H1 (cell line): ENCODE results near the gene DAAM1. TPM values are rescaled to one million over a fixed set of nuclear protein-coding genes. Genes with fewer than 3 reads are reported as not detected.

Experiments used
- CTCF ChIA-PET: fragments of 300-600 bp; sonication (Branson Sonifier 250); formaldehyde crosslinking; loops from one replicate; lab custom pipeline; 2021; ENCODE audit not compliant: partially characterized antibody; lab: Charles Lee
- POLR2A ChIA-PET: fragments of 300-600 bp; sonication (Branson Sonifier 250); formaldehyde crosslinking; loops from one replicate; lab custom pipeline; 2021; ENCODE audit warnings: inconsistent platforms; ENCODE audit not compliant: partially characterized antibody; lab: Charles Lee
- DNase-seq, 2 experiments: peaks; one replicate each; pipeline versions ENCODE4 v3.0.0 to v3.0.0-alpha.2; 2010 to 2022; ENCODE audit warnings: low spot score in 2 of 2, low read depth in 1 of 2, mixed read lengths in 1 of 2
- FAIRE-seq: peaks from 2 replicates; lab custom pipeline; 2011; peaks lifted over from hg19 to GRCh38; lab: Jason Lieb, UNC
- H2AFZ ChIP-seq: 2 replicates; pipeline ENCODE4 v1.8.1; 2012; ENCODE audit warnings: low read length, inconsistent platforms
- H2AK5ac ChIP-seq: 2 replicates; pipeline ENCODE4 v1.6.1; 2013; ENCODE audit warnings: low read depth, low read length
- H2BK120ac ChIP-seq: replicated peaks from 2 replicates; pipeline ENCODE3; 2013; ENCODE audit warnings: low read depth, low read length, inconsistent platforms
- H2BK12ac ChIP-seq: 2 replicates; pipeline ENCODE4 v1.6.1; 2013; ENCODE audit warnings: low read depth, low read length
- H2BK15ac ChIP-seq: 2 replicates; pipeline ENCODE4 v1.6.1; 2013; ENCODE audit warnings: low read length
- H2BK20ac ChIP-seq: 2 replicates; pipeline ENCODE4 v1.6.1; 2013; ENCODE audit warnings: low read length
- H2BK5ac ChIP-seq: 2 replicates; pipeline ENCODE4 v1.6.1; 2013; ENCODE audit warnings: low read depth, low read length
- H3K14ac ChIP-seq: 2 replicates; pipeline ENCODE4 v1.6.1; 2013; ENCODE audit warnings: inconsistent platforms; ENCODE audit not compliant: insufficient read length
- H3K18ac ChIP-seq: 2 replicates; pipeline ENCODE4 v1.6.1; 2013; ENCODE audit warnings: low read length; ENCODE audit errors: extremely low read depth
- H3K23ac ChIP-seq: 2 replicates; pipeline ENCODE4 v1.6.1; 2013; ENCODE audit warnings: inconsistent platforms; ENCODE audit not compliant: insufficient read length
- H3K23me2 ChIP-seq: 2 replicates; pipeline ENCODE4 v1.6.1; 2013; ENCODE audit warnings: low read depth, low read length
- H3K27ac ChIP-seq: 2 replicates; pipeline ENCODE4 v1.6.1; 2011; ENCODE audit warnings: low read depth, low read length, inconsistent platforms
- H3K27me3 ChIP-seq, 4 experiments: replicated peaks in 1 of 4; 1 replicate in 1 of 4; 2 replicates in 3 of 4; pipeline versions ENCODE4 v1.6.1 to v1.8.1; 2011 to 2013; ENCODE audit warnings: low read length in 3 of 4, mild to moderate bottlenecking in 3 of 4, inconsistent platforms in 2 of 4, mixed read lengths in 2 of 4, moderate library complexity in 1 of 4; ENCODE audit not compliant: control insufficient read depth in 3 of 4, insufficient read depth in 3 of 4; ENCODE audit errors: extremely low read depth in 1 of 4
- H3K36me3 ChIP-seq, 4 experiments: 2 replicates each; pipeline versions ENCODE4 v1.6.1 to v1.8.1; 2011 to 2013; ENCODE audit warnings: mild to moderate bottlenecking in 4 of 4, low read length in 3 of 4, moderate library complexity in 2 of 4, control low read depth in 1 of 4, inconsistent platforms in 1 of 4; ENCODE audit not compliant: insufficient read depth in 4 of 4, control insufficient read depth in 2 of 4
- H3K4ac ChIP-seq: replicated peaks from 2 replicates; pipeline ENCODE3; 2013; ENCODE audit warnings: low read length, low read depth, mixed read lengths, inconsistent platforms; ENCODE audit not compliant: insufficient read length
- H3K4me1 ChIP-seq, 4 experiments: replicated peaks in 1 of 4; 1 replicate in 1 of 4; 2 replicates in 3 of 4; pipeline versions ENCODE4 v1.6.1 to v1.8.1; 2011 to 2013; ENCODE audit warnings: low read length in 3 of 4, inconsistent platforms in 2 of 4, mixed read lengths in 1 of 4; ENCODE audit not compliant: insufficient read depth in 4 of 4, control insufficient read depth in 3 of 4
- H3K4me2 ChIP-seq, 2 experiments: 2 replicates each; pipeline versions ENCODE4 v1.6.1 to v1.8.1; 2011 to 2013; ENCODE audit warnings: low read depth in 2 of 2, low read length in 2 of 2, control low read depth in 1 of 2, inconsistent platforms in 1 of 2, mild to moderate bottlenecking in 1 of 2; ENCODE audit not compliant: insufficient read depth in 1 of 2
- H3K4me3 ChIP-seq, 4 experiments: fragments of 200-600, 300-600 bp in 1 of 4; sonication (generic), shearing (Covaris generic), sonication (Bioruptor Twin) in 1 of 4; 2 replicates each; pipeline versions ENCODE4 v1.5.1 to v1.8.1; 2011 to 2016; ENCODE audit warnings: low read length in 4 of 4, low read depth in 3 of 4, control low read depth in 2 of 4, inconsistent platforms in 2 of 4, mild to moderate bottlenecking in 2 of 4, mixed read lengths in 1 of 4, moderate library complexity in 1 of 4; ENCODE audit not compliant: insufficient read depth in 2 of 4; ENCODE audit errors: extremely low read depth in 1 of 4
- H3K56ac ChIP-seq: replicated peaks from 2 replicates; pipeline ENCODE3; 2013; ENCODE audit warnings: low read depth, mild to moderate bottlenecking, mixed read lengths, low read length, inconsistent platforms; ENCODE audit not compliant: insufficient read length
- H3K79me1 ChIP-seq: 2 replicates; pipeline ENCODE4 v1.6.1; 2013; ENCODE audit warnings: low read depth, low read length, control low read depth
- H3K79me2 ChIP-seq, 2 experiments: 2 replicates each; pipeline versions ENCODE4 v1.6.1 to v1.8.1; 2012 to 2013; ENCODE audit warnings: low read length in 2 of 2, mild to moderate bottlenecking in 2 of 2, inconsistent platforms in 1 of 2; ENCODE audit not compliant: insufficient read depth in 2 of 2, control insufficient read depth in 1 of 2
- H3K9ac ChIP-seq, 4 experiments: replicated peaks in 1 of 4; 1 replicate in 1 of 4; 2 replicates in 3 of 4; pipeline versions ENCODE4 v1.6.1 to v1.8.1; 2011 to 2013; ENCODE audit warnings: low read depth in 3 of 4, low read length in 3 of 4, control low read depth in 2 of 4, mild to moderate bottlenecking in 2 of 4, moderate library complexity in 2 of 4, inconsistent platforms in 1 of 4; ENCODE audit errors: extremely low read depth in 1 of 4
- H3K9me3 ChIP-seq, 2 experiments: 2 replicates each; pipeline versions ENCODE4 v1.6.1 to v1.8.1; 2012 to 2013; ENCODE audit warnings: mild to moderate bottlenecking in 2 of 2, moderate library complexity in 2 of 2, control low read depth in 1 of 2, inconsistent platforms in 1 of 2, low read depth in 1 of 2, low read length in 1 of 2, mixed read lengths in 1 of 2; ENCODE audit not compliant: insufficient read depth in 2 of 2
- H4K20me1 ChIP-seq, 2 experiments: replicated peaks in 1 of 2; 2 replicates each; pipeline versions ENCODE3 to v1.8.1; 2011 to 2013; ENCODE audit warnings: inconsistent platforms in 2 of 2, low read length in 2 of 2, mild to moderate bottlenecking in 1 of 2; ENCODE audit not compliant: insufficient read depth in 2 of 2, control insufficient read depth in 1 of 2
- H4K5ac ChIP-seq: 2 replicates; pipeline ENCODE4 v1.6.1; 2013; ENCODE audit warnings: low read length, low read depth, mixed read lengths, inconsistent platforms; ENCODE audit not compliant: insufficient read length
- H4K8ac ChIP-seq: 2 replicates; pipeline ENCODE4 v1.8.0; 2013; ENCODE audit warnings: mild to moderate bottlenecking, moderate library complexity, low read length, inconsistent platforms; ENCODE audit not compliant: insufficient read depth; ENCODE audit errors: extremely low read depth
- H4K91ac ChIP-seq: replicated peaks from 2 replicates; pipeline ENCODE3; 2013; ENCODE audit warnings: low read length, mixed read lengths, inconsistent platforms; ENCODE audit not compliant: insufficient read length
- ASH2L ChIP-seq: fragments of 200-600, 300-600 bp; sonication (generic); IDR thresholded peaks from one replicate; pipeline ENCODE4 v1.7.1; 2017; ENCODE audit warnings: low read length
- GTF2F1 ChIP-seq: IDR thresholded peaks from 2 replicates; pipeline ENCODE4 v1.6.1; 2012; ENCODE audit warnings: low read depth, low read length, improper control_type of control experiment, borderline replicate concordance
- HDAC2 ChIP-seq, 2 experiments: fragments of 300-600 bp in 1 of 2; sonication (generic) in 1 of 2; IDR thresholded peaks; 2 replicates each; pipeline ENCODE4 v1.6.1; 2011 to 2012; ENCODE audit warnings: low read depth in 2 of 2, low read length in 2 of 2, mild to moderate bottlenecking in 2 of 2, moderate library complexity in 2 of 2, borderline replicate concordance in 1 of 2, inconsistent platforms in 1 of 2
- MAX ChIP-seq: IDR thresholded peaks from 2 replicates; pipeline ENCODE4 v1.6.1; 2012; ENCODE audit warnings: inconsistent platforms
- RBBP5 ChIP-seq: IDR thresholded peaks from 2 replicates; pipeline ENCODE4 v1.7.1; 2012; ENCODE audit warnings: low read depth, mild to moderate bottlenecking, inconsistent platforms, low read length, moderate library complexity, borderline replicate concordance
- RFX5 ChIP-seq: IDR thresholded peaks from 2 replicates; pipeline ENCODE4 v1.6.1; 2011; ENCODE audit warnings: low read depth, low read length, improper control_type of control experiment, borderline replicate concordance
- RNF2 ChIP-seq: fragments of 200-900, 300-1000 bp; sonication (generic); IDR thresholded peaks from 2 replicates; pipeline ENCODE4 v1.7.1; 2016; ENCODE audit warnings: borderline replicate concordance, low read depth, mild to moderate bottlenecking, antibody characterized with exemption, low read length; ENCODE audit not compliant: poor library complexity, severe bottlenecking; ENCODE audit errors: missing control alignments
- SIRT6 ChIP-seq: IDR thresholded peaks from one replicate; pipeline ENCODE4 v1.7.1; 2012; ENCODE audit warnings: low read length, inconsistent platforms
- SP4 ChIP-seq: IDR thresholded peaks from 2 replicates; pipeline ENCODE4 v1.6.1; 2012; ENCODE audit warnings: low read length, inconsistent platforms
- SRF ChIP-seq: IDR thresholded peaks from 2 replicates; pipeline ENCODE4 v1.6.1; 2011; ENCODE audit warnings: mild to moderate bottlenecking, low read depth, low read length, moderate library complexity
- WGBS, 2 experiments: shearing (Covaris generic) in 1 of 2; methylation state at CpG; one replicate each; pipeline versions ENCODE4 v1.1.6 to v1.1.7; 2013 to 2015; ENCODE audit warnings: low lambda C conversion rate in 2 of 2, mixed read lengths in 2 of 2, inconsistent platforms in 1 of 2, low coverage in 1 of 2, missing lambda C conversion rate in 1 of 2; ENCODE audit not compliant: insufficient replicate concordance in 2 of 2, insufficient coverage in 1 of 2, insufficient read length in 1 of 2; ENCODE audit errors: extremely low coverage in 1 of 2, missing lambda C conversion rate in 1 of 2; 5-methylcytosine and 5-hydroxymethylcytosine counted together
- polyA plus RNA-seq, 7 experiments: library from polyadenylated mRNA; depleted of rRNA in 3 of 7; stranded (reverse) in 5 of 7; unstranded in 2 of 7; fragments of >200 nt in 5 of 7; fragments of 200-250 nt in 2 of 7; gene quantifications; 1 replicate in 5 of 7; 2 replicates in 1 of 7; 4 replicates in 1 of 7; pipeline versions ENCODE4 v1.2.1 to v1.2.3, GENCODE V29; 2011 to 2013; ENCODE audit warnings: missing spikeins in 2 of 7, mixed read lengths in 2 of 7
- total RNA-seq: library from RNA; stranded (reverse); fragmentation: NEBNext Ultra II Directional; extraction: Animal tissue kit (Norgen Biotek cat#: 25700); gene quantifications from 2 replicates; pipeline ENCODE4 v1.2.1, GENCODE V29; 2021

The DAAM1 gene
- total and polyA plus RNA-seq, 2 of the 8 experiments (the other 6 are each of a cell fraction or from before 2014, with no cell fraction given) = 5.0 to 44.9 TPM

- Histone ChIP-seq H3K18ac (no peak overlapping the region), H3K4me3 (no peak overlapping the region), H2BK120ac (no peak overlapping the region), H4K91ac (no peak overlapping the region), H3K4me1 (peaks cover 0 to 4% (median 2%) of the 10 kb centered on the region in 4 experiments; a peak in 3 of 7 replicates), H2BK5ac (no peak overlapping the region), H3K79me1 (no peaks in the 10 kb centered on the region), H3K27ac (no peak overlapping the region), H4K20me1 (no peaks in the 10 kb centered on the region), H3K4ac (no peak overlapping the region), H3K14ac (no peak overlapping the region), H3K23ac (no peak overlapping the region), H3K9me3 (no peaks in the 10 kb centered on the region), H3K23me2 (no peaks in the 10 kb centered on the region), H3K4me2 (no peak overlapping the region), H3K79me2 (no peaks in the 10 kb centered on the region), H2BK15ac (no peak overlapping the region), H3K27me3 (no peaks in the 10 kb centered on the region), H2BK20ac (no peak overlapping the region), H3K9ac (no peak overlapping the region), H2AK5ac (no peak overlapping the region), H4K5ac (no peak overlapping the region), H3K36me3 (peaks cover 0 to 3% (median 1%) of the 10 kb centered on the region in 4 experiments; a peak in 2 of 8 replicates)
- no peak for DNase-seq
- WGBS, 2 experiments = 93% methylated on average over 3 of the region's 3 CpGs; no CpG with 5 or more reads in 1 of the 2 experiments
- CTCF ChIA-PET = no interaction called here
- TF ChIP-seq MAX (no peak), GTF2F1 (no peak), ASH2L (no peak), SP4 (no peak), RFX5 (no peak), RBBP5 (no peak), RNF2 (no peak), HDAC2 (IDR thresholded peaks at IDR 0.05; ENCODE audit: borderline replicate concordance in 1 of 2, low read depth in 2 of 2, low read length in 2 of 2) (no peak), SRF (no peak), SIRT6 (no peak)
- TF ChIP-seq, all 59 proteins: peak for 0
- POLR2A ChIA-PET = no interaction called here
- no peak overlapping the region for H2AFZ ChIP-seq
- H2BK12ac ChIP-seq = no peak overlapping the region
- no peak overlapping the region for H4K8ac ChIP-seq
- FAIRE-seq = no peak
- H3K56ac ChIP-seq = no peak overlapping the region
Measured at GRCh38 chr14:59354666-59355065, 166.2 kb downstream of the DAAM1 start.
